ENCODE data around the gene NOSIP.

The NOSIP gene

GRCh38 chr19:49595819-49596404 is 15.6 kb upstream of the NOSIP start:
- FAIRE-seq (no peak), DNase-seq (ENCODE audit: insufficient read length, low spot score) (no peak)

- no peak for FAIRE-seq
- no peak for DNase-seq (ENCODE audit: insufficient read length, low spot score)
Observed at GRCh38 chr19:49594993-49595818, 14.8 kb upstream of the NOSIP start.

- DNase-seq (ENCODE audit: insufficient read length, low spot score) (no peak), FAIRE-seq (no peak)
Observed at GRCh38 chr19:49594157-49594992, 14.0 kb upstream of the NOSIP start.

- peak; percentile 99 for DNase-seq (ENCODE audit: insufficient read length, low spot score)
- peak; percentile 95 for FAIRE-seq
Observed at GRCh38 chr19:49593233-49594113, 13.1 kb upstream of the NOSIP start.

GRCh38 chr19:49592486-49593232 is 12.3 kb upstream of the NOSIP start:
- DNase-seq (ENCODE audit: insufficient read length, low spot score) (no peak), FAIRE-seq (peak; percentile 67)

- DNase-seq (ENCODE audit: insufficient read length, low spot score) (peak; percentile 50), FAIRE-seq (peak; percentile 13)
Observed at GRCh38 chr19:49591731-49592485, 11.6 kb upstream of the NOSIP start.

GRCh38 chr19:49590971-49591730 is 10.8 kb upstream of the NOSIP start, which contains the start of gene PRR12:
Gene PRR12, plus strand, starts transcription at chr19:49591182. Its CDS starts 473 bp downstream, at chr19:49591655.
- FAIRE-seq = no peak
- peak; percentile 80 for DNase-seq (ENCODE audit: insufficient read length, low spot score)

- peak; percentile 90 for FAIRE-seq
- peak; percentile 96 for DNase-seq (ENCODE audit: insufficient read length, low spot score)
Observed at GRCh38 chr19:49590071-49590970, 10.0 kb upstream of the NOSIP start.

- no peak for DNase-seq (ENCODE audit: insufficient read length, low spot score)
- FAIRE-seq = no peak
Observed at GRCh38 chr19:49589502-49589905, 9.1 kb upstream of the NOSIP start.

GRCh38 chr19:49588365-49589122 is 8.2 kb upstream of the NOSIP start:
- DNase-seq (ENCODE audit: insufficient read length, low spot score) = no peak
- FAIRE-seq = no peak

- FAIRE-seq = no peak
- no peak for DNase-seq (ENCODE audit: insufficient read length, low spot score)
Observed at GRCh38 chr19:49587227-49587626, 6.9 kb upstream of the NOSIP start.

GRCh38 chr19:49585023-49585422 is 4.7 kb upstream of the NOSIP start:
- FAIRE-seq (no peak), DNase-seq (ENCODE audit: insufficient read length, low spot score) (no peak)

GRCh38 chr19:49583239-49583638 is 2.9 kb upstream of the NOSIP start:
- no peak for DNase-seq (ENCODE audit: insufficient read length, low spot score)
- FAIRE-seq = no peak

- DNase-seq (ENCODE audit: insufficient read length, low spot score) (no peak), FAIRE-seq (no peak)
Observed at GRCh38 chr19:49581007-49581508, 702 bp upstream of the NOSIP start, which contains the start of gene PRRG2. Gene PRRG2, plus strand, starts transcription at chr19:49581316. Its CDS starts 1,904 bp downstream, at chr19:49583220.

GRCh38 chr19:49579947-49580263 is 451 bp downstream of the NOSIP start:
- DNase-seq (ENCODE audit: insufficient read length, low spot score) = no peak
- no peak for FAIRE-seq

- no peak for DNase-seq (ENCODE audit: insufficient read length, low spot score)
- no peak for FAIRE-seq
Observed at GRCh38 chr19:49579193-49579592, 1.2 kb downstream of the NOSIP start.

All from HTR-8/SVneo (cell line).